Measurements from ENCODE around the gene CILP.
"Not testable (repeated sequence)": the region's sequence is repeated elsewhere in the genome, so short reads cannot be mapped to it uniquely, and the experiment has no call there.

Gene CILP

GRCh38 chr15:65195548-65195923 is 15.7 kb downstream of the CILP start:
- DNase-seq (ENCODE audit: low read depth), result no peak

GRCh38 chr15:65194826-65195547 is 16.3 kb downstream of the CILP start:
- DNase-seq (ENCODE audit: low read depth), result peak; percentile 33

DNA sequence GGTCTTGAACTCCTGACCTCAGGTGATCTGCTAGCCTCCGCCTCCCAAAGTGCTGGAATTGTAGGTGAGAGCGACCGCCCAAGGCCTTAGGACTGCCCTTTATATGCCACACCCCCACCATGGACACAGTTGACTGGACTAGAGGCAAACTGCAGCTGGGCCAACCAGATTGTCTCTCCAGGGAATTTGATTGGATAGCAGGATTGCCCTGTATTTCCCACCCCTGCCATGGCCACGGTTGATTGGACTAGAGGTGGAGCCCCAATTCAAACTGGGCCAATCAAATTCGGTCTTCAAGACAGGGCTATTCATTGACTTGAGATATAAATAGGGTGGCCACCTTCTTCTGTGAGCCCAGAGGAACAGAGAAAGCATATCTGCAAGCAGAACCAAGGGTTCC is 19.3 kb downstream of the CILP start:
- DNase-seq (ENCODE audit: low read depth), result no peak

GRCh38 chr15:65189102-65189740 is 22.1 kb downstream of the CILP start:
- DNase-seq (ENCODE audit: low read depth), result peak; percentile 53

DNA sequence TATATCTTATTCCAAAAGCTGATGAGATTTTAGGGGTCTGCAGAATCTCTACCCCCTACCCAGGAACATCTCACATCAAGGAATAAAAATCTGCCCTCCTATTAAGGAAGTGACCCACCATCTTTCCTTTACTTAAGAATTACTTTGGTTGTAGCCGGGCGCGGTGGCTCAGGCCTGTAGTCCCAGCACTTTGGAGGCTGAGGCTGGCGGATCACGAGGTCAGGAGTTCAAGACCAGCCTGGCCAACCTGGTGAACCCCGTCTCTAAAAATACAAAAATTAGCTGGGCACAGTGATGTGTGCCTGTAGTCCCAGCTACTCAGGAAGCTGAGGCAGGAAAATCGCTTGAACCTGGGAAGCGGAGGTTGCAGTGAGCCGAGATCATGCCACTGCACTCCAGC is 22.8 kb downstream of the CILP start:
- DNase-seq (ENCODE audit: low read depth), result not testable (repeated sequence)

GRCh38 chr15:65184868-65185717 is 26.2 kb downstream of the CILP start, which contains the start of gene CLPX:
Gene CLPX, minus strand, starts transcription at chr15:65185342. Its CDS starts 189 bp downstream, at chr15:65185153.
- DNase-seq (ENCODE audit: low read depth), result peak; percentile 95

GRCh38 chr15:65184305-65184867 is 26.9 kb downstream of the CILP start:
- peak; percentile 61 for DNase-seq (ENCODE audit: low read depth)

- DNase-seq (ENCODE audit: low read depth), result no peak
These were observed 27.5 kb downstream of the CILP start for GRCh38 chr15:65183865-65184159.

DNA sequence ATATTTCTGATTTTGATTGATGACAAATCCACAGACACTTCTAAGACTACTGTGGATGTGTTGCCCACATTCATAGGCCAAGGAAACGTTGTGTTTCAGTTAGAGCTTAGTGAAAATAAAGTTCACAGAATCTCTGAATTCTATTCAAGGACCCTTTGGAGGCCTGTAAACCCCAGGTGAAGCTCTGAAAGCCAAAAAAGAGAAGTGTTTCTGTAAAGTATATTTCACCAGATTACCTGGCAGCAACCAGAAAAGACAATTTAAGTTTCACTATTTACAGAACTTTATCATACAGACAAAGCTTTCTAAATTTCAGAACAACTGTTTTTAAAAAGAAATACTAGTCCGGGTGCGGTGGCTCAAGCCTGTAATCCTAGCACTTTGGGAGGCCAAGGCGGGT is 28.7 kb downstream of the CILP start:
- DNase-seq (ENCODE audit: low read depth), result no peak

DNA sequence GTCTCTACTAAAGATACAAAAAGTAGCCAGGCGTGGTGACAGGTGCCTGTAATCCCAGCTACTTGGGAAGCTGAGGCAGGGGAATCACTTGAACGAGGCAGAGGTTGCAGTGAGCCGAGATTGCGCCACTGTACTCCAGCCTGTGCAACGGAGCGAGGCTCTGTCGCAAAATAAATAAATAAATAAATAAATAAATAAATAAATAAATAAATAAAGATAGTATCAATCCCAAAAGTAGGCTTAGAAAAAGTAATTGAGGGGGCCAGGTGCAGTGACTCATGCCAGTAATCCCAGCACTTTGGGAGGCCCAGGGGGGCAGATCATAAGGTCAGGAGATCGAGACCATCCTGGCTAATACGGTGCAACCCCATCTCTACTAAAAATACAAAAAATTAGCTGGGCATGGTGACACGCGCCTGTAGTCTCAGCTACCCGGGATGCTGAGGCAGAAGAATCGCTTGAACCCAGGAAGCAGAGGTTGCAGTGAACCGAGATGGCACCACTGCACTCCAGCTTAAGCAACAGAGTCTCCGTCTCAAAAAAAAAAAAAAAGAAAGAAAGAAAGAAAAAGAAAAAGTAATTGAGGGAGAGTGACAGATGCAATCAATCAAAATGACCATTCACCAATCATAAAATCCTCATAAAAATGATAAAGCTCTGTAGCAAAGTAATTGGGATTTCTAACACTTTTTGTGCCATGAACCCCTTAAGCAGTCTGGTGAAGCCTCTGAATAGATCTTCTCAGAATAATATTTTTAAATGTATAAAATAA is 29.5 kb downstream of the CILP start:
- not testable (repeated sequence) for DNase-seq (ENCODE audit: low read depth)

DNA sequence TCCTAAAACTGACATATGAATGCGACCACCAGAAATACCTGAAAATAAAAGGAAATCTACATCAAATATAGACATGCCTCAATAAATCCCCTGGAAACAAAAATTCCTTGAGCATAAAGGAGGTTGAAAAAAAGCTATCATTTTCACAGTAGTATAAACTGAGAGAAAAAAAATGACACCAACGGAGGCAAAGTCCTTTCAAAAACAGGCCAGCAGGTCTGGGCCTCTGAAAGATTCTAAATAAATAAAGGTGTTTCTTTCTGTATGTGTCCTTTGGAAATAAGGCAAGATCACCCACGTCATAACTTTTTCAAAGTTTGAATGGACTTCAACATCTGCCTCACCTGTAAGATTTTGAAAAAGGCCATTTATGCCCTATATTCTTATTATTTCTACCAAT is 31.1 kb downstream of the CILP start:
- DNase-seq (ENCODE audit: low read depth), result no peak

DNA sequence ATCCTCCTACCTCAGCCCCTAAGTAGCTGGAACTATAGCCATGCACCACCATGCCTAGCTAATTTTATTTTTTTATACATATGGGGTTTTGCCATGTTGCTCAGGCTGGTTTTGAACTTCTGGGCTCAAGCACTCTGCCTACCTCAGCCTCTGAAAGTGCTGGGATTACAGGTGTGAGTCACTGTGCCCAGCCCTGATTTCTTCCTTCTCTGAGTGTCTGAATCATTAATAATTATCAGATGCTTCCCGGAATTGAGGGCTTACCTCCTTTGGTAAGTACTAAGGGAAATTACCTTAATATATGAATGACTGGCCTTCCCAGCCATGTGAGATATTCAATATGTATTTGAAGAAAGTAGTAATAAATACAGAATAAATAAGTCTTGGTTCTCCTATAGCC is 33.4 kb downstream of the CILP start:
- no peak for DNase-seq (ENCODE audit: low read depth)

- peak; percentile 25 for DNase-seq (ENCODE audit: low read depth)
These were observed 35.2 kb downstream of the CILP start for GRCh38 chr15:65176056-65176455.

- no peak for DNase-seq (ENCODE audit: low read depth)
These were observed 35.8 kb downstream of the CILP start for GRCh38 chr15:65175511-65175910.

DNA sequence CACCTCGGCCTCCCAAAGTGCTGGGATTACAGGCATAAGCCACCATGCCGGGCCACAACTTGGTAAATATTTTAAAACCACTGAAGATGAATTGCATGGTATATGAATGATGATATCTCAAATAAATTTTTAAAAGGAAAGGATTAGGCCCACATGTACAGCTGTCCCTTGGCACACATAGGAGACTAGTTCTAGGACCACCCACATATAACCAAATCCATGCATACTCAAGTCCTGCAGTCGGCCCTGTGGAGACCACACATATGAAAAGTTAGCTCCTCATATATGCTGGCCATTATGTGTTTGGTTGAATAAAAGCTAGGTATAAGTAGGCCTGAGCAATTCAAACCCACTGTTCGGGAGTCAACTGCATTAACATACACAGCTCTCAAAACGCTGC is 36.8 kb downstream of the CILP start:
- no peak for DNase-seq (ENCODE audit: low read depth)

DNA sequence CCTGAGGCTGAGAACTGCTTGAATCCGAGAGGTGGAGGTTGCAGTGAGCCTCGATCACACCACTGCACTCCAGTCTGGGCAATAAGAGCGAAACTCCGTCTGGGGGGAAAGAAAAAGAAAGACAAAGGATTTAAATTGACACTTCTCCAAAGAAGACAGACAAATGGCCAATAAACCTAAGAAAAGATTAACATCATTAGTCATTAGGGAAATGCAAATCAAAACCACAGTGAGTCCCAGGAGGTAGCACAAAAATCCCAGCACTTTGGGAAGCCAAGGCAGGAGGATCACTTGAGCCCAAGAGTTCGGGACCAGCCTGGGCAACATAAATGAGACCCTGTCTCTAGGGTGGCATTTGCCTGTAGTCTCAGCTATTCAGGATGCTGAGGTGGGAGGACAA is 38.7 kb downstream of the CILP start:
- no peak for DNase-seq (ENCODE audit: low read depth)

DNA sequence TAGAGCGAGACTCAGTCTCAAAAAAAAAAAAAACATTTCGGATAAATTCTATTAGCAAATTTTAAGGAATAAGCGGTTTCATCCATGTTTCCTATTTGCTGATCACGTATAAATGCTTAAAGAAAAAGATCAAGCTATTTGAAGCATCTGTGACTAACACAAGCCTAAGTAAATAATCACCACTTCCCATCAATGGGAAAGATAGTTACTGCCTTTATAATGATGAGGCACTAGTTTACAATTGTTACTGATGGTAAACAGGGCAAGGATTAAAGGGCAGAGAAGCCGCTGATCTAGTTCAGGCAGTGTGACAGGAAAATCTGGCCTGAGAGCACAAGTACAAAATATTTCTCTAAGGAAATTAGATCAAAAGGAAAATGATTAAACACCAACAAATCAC is 39.8 kb downstream of the CILP start:
- no peak for DNase-seq (ENCODE audit: low read depth)

GRCh38 chr15:65165875-65166274 is 45.4 kb downstream of the CILP start:
- no peak for DNase-seq (ENCODE audit: low read depth)

GRCh38 chr15:65164139-65164538 is 47.1 kb downstream of the CILP start:
- no peak for DNase-seq (ENCODE audit: low read depth)

GRCh38 chr15:65163041-65163440 is 48.2 kb downstream of the CILP start:
- no peak for DNase-seq (ENCODE audit: low read depth)

DNA sequence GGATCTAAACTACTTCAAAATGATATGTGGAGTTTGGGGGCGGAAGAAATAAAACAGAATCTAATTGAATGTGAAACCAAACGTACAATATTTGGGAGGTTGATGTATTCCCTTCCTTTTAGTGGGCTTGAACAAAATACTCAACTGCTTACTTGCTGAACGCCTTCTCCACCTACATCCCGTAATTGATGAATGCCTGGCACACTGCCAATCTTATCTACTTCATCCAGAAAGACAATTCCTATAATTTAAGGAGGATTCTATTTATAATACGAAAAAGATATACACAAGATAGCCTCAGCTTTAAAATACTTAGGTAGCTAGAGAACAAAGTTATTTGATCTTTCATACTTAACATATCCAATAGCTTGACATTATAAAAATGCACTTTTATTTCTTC is 54.6 kb downstream of the CILP start:
- DNase-seq (ENCODE audit: low read depth), result no peak

DNA sequence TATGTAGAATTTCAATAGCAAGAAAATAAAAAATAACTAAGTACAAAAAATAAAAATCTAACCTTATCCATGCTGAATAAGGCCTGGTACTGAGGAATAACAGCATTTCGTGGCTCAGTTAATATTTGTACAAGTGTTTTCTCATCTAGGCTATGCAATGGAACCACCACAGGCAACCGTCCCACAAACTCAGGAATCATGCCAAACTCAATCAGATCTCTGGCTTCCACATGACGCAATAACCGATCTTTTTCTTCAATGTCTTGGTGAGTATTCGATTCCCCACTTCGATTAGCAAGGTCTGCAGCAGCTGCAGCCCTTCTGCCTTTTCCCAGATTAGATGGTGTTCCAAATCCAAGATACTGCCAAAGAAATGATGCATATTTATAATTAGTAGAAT is 56.6 kb downstream of the CILP start:
- DNase-seq (ENCODE audit: low read depth), result no peak

Data from fibroblast of gingiva (primary cell).